Measurements from ENCODE around the gene ZNF223.
A peak's percentile ranks its signal among the peaks of the same experiment; 100 is the strongest.

Gene ZNF223

DNA sequence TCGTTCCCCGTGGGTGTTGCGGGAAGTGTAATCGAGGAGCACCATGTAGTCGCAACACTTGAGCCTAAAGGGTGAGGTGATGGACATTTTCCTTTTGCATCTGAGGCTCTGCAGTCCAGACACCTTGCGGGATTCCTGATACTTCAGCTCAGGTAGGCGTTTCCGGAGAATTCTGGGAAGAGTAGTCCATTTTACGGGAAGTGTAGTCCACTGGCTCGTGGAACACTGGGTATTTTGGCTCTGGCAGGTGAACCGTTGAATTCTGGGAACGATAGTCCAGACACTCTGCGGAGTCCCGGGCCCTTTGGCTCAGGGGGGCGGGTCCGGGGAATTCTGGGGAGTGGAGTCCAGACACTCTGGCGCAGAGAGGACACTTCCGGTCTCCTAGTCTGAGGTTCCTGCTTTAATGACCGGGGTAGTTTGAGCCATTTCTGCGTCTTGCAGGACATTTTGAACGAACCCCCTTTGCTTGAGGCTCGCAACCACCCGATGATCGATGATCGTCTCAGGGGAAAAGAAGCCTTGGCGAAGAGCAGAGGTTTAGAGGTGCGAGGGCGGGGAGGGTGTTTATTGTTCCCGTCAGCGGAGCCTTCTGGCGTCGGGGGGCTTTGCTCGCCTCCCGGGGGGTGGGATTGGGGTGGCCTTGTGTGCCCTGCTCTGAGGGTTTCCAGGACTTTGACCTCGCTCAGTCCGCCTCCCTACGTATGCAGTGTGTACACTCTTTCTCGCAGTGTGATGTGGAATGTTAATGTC, at the start of gene ZNF223:
ZNF223 (plus strand) TSS at position 387 of the 753 bp plus-strand sequence. CDS start 3,141 bp downstream, outside the sequence.
- H3K4me3 ChIP-seq (IDR thresholded peaks at IDR 0.05; ENCODE audit: insufficient read depth, low read depth, low read length), result no peak within 1 kb of the TSS
- no peaks in the 10 kb centered on the region for H3K27me3 ChIP-seq (ENCODE audit: insufficient read depth, low read depth)
- H2AFZ ChIP-seq (ENCODE audit: low read depth), result no peak within 1 kb of the TSS
- no peaks in the 10 kb centered on the region for H3K36me3 ChIP-seq (ENCODE audit: insufficient read depth)
- H4K20me1 ChIP-seq (ENCODE audit: insufficient read depth), result no peaks in the 10 kb centered on the region
- no peak within 1 kb of the TSS for H3K4me2 ChIP-seq
- no peaks in the 10 kb centered on the region for H3K79me2 ChIP-seq (ENCODE audit: insufficient read depth, low read depth)
- TF ChIP-seq, protein P1, sequence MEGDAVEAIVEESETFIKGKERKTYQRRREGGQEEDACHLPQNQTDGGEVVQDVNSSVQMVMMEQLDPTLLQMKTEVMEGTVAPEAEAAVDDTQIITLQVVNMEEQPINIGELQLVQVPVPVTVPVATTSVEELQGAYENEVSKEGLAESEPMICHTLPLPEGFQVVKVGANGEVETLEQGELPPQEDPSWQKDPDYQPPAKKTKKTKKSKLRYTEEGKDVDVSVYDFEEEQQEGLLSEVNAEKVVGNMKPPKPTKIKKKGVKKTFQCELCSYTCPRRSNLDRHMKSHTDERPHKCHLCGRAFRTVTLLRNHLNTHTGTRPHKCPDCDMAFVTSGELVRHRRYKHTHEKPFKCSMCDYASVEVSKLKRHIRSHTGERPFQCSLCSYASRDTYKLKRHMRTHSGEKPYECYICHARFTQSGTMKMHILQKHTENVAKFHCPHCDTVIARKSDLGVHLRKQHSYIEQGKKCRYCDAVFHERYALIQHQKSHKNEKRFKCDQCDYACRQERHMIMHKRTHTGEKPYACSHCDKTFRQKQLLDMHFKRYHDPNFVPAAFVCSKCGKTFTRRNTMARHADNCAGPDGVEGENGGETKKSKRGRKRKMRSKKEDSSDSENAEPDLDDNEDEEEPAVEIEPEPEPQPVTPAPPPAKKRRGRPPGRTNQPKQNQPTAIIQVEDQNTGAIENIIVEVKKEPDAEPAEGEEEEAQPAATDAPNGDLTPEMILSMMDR (conservative IDR thresholded peaks at IDR 0.05; ENCODE audit: low read depth, low read length), result no peak
- no peaks in the 10 kb centered on the region for H3K4me1 ChIP-seq (ENCODE audit: low read depth, poor library complexity, severe bottlenecking)
- H3K27ac ChIP-seq, result no peak within 1 kb of the TSS
- H3K9ac ChIP-seq, result no peak within 1 kb of the TSS

DNA sequence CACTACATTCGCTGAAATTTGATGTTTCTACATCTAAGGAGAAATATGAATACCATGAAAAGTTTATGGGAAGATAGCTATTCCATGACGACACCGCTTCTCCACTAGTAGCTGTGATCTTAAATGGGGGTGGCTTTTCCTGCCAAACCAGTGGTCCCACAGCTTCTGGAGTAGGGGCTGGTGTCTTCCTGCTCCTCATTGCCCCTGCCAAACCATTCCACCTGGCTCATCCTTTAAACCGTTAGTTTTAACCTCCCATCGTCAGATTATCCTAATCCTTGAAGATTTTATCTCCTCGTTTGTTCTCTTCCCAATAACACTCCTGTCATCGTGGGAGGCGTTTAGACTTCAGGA, 49.6 kb upstream of the ZNF223 start:
- Histone ChIP-seq H4K20me1 (ENCODE audit: insufficient read depth) (no peaks in the 10 kb centered on the region), H3K27me3 (ENCODE audit: insufficient read depth, low read depth) (no peaks in the 10 kb centered on the region), H3K79me2 (ENCODE audit: insufficient read depth, low read depth) (no peaks in the 10 kb centered on the region), H3K4me3 (IDR thresholded peaks at IDR 0.05; ENCODE audit: insufficient read depth, low read depth, low read length) (no peak overlapping the region), H3K9ac (no peak overlapping the region), H3K36me3 (ENCODE audit: insufficient read depth) (no peaks in the 10 kb centered on the region), H3K4me2 (peak overlapping the region; percentile 64; the same call in 1 of the 2 replicates), H3K4me1 (ENCODE audit: low read depth, poor library complexity, severe bottlenecking) (no peaks in the 10 kb centered on the region), H3K27ac (no peak overlapping the region), H2AFZ (ENCODE audit: low read depth) (peak overlapping the region; percentile 96)
- TF ChIP-seq, protein P1 (conservative IDR thresholded peaks at IDR 0.05; ENCODE audit: low read depth, low read length), result no peak

DNA sequence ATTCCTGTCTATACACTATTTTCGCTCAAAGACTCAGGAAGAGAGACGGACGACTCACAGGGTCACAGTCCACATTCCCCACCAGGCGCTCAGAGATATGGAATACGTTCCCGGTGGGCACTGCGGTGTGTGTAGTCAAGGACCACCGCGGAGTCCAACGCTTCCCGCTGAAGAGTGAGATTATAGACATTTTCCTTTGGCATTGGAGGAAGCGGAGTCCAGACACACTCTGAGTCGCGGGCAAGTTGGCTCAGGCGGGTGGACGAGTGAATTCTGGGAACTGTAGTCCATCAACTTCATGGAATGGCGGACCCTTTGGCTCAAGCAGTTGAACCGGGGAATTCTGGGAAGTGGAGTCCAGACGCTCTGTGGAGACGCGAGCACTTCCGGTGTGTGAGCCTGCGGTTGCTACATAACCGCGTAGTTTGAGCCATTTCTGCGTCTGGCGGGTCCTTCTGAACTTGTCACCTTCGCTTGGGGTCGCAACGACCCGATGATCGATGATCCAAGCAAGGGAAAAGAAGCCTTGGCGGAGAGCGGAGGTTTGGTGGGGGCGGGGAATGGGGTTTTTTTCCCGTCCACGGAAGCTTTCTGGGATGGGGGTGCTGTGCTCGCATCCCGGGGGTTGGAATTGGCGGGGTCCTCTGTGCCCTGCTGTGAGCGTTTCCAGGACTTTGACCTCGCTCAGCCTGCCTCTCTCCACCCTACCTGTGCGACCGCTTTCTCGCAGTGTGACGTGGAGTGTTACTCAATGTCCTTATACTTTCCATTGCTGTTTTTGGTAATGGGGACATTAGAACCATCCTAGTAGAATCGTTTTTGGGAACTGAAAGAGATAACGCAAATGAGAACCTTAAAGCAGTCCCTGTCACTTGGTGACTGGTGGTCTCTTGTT, 49.0 kb upstream of the ZNF223 start, which contains the start of gene ZNF230:
ZNF230 (plus strand) TSS at position 392 of the 895 bp plus-strand sequence. CDS start 4,122 bp downstream, outside the sequence.
- H4K20me1 ChIP-seq (ENCODE audit: insufficient read depth), result no peaks in the 10 kb centered on the region
- H3K27ac ChIP-seq, result no peak within 1 kb of the TSS
- H3K4me3 ChIP-seq (IDR thresholded peaks at IDR 0.05; ENCODE audit: insufficient read depth, low read depth, low read length), result no peak within 1 kb of the TSS
- H3K27me3 ChIP-seq (ENCODE audit: insufficient read depth, low read depth), result no peaks in the 10 kb centered on the region
- H2AFZ ChIP-seq (ENCODE audit: low read depth), result peak within 1 kb of the TSS; percentile 96
- no peaks in the 10 kb centered on the region for H3K36me3 ChIP-seq (ENCODE audit: insufficient read depth)
- H3K4me1 ChIP-seq (ENCODE audit: low read depth, poor library complexity, severe bottlenecking), result no peaks in the 10 kb centered on the region
- H3K9ac ChIP-seq, result no peak within 1 kb of the TSS
- no peaks in the 10 kb centered on the region for H3K79me2 ChIP-seq (ENCODE audit: insufficient read depth, low read depth)
- TF ChIP-seq, protein P1 (conservative IDR thresholded peaks at IDR 0.05; ENCODE audit: low read depth, low read length), result no peak
- H3K4me2 ChIP-seq, result peak within 1 kb of the TSS; percentile 64

DNA sequence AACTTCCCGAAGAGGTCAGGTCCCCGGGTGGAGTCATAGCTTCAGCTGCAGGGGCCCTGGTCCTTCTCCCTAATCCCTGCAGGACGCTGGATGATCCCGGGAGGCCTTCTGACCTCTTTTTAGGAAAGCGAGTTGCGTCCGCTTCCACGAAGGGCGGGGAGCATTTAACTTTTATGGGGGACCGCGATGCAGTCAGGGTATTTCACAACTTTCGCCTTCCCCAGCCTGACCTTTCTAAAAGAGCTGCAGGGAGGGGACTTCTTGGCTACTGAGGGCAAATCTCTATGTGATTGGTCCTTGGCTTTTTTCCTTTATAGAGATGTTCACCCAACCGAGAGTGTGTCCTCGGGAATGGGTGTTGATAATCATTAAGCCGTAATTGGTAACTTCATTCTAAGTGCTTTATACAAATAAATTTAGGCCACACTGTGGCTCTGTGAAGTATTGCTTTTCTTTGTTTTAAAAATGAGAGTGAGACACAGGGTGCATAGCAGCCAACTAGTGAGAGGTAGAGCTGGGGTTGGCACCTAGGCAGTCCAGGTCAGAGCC, 48.3 kb upstream of the ZNF223 start:
- Histone ChIP-seq H3K27ac (no peak overlapping the region), H3K4me2 (peak overlapping the region; percentile 64), H2AFZ (ENCODE audit: low read depth) (peak overlapping the region; percentile 96), H3K27me3 (ENCODE audit: insufficient read depth, low read depth) (no peaks in the 10 kb centered on the region), H4K20me1 (ENCODE audit: insufficient read depth) (no peaks in the 10 kb centered on the region), H3K4me1 (ENCODE audit: low read depth, poor library complexity, severe bottlenecking) (no peaks in the 10 kb centered on the region), H3K36me3 (ENCODE audit: insufficient read depth) (no peaks in the 10 kb centered on the region), H3K9ac (no peak overlapping the region), H3K4me3 (IDR thresholded peaks at IDR 0.05; ENCODE audit: insufficient read depth, low read depth, low read length) (no peak overlapping the region), H3K79me2 (ENCODE audit: insufficient read depth, low read depth) (no peaks in the 10 kb centered on the region)
- TF ChIP-seq, protein P1 (conservative IDR thresholded peaks at IDR 0.05; ENCODE audit: low read depth, low read length), result no peak

All from KMS-11 (cell line).